WTC11 (cell line): ENCODE data around the gene USP8. TPM values are rescaled to one million over a fixed set of nuclear protein-coding genes. Genes with fewer than 3 reads are reported as not detected.

Experiments
- ATAC-seq: fragments of 200-7000 bp; cut with Tn5 transposase; 2 replicates; pipeline ENCODE4 v1.10.0; 2021; ENCODE audit warnings: mild to moderate bottlenecking, moderate library complexity
- CTCF ChIA-PET: fragments of 300-600 bp; sonication (Branson Sonifier 250); formaldehyde crosslinking; loops from one replicate; lab custom pipeline; 2021; ENCODE audit warnings: antibody characterized with exemption; lab: Charles Lee
- POLR2A ChIA-PET: fragments of 350-600 bp; sonication (Branson Sonifier 250); formaldehyde crosslinking; loops from one replicate; lab custom pipeline; 2021; ENCODE audit warnings: antibody characterized with exemption; lab: Charles Lee
- DNase-seq: peaks from one replicate; pipeline ENCODE4 v3.0.0; 2021; ENCODE audit warnings: low spot score
- H3K27ac Mint-ChIP-seq: 2 replicates; pipeline ENCODE4 v1.8.0; 2021; ENCODE audit warnings: mixed read lengths
- H3K27me3 Mint-ChIP-seq: 2 replicates; pipeline ENCODE4 v1.8.0; 2021; ENCODE audit warnings: low read depth, mild to moderate bottlenecking, moderate library complexity, mixed read lengths
- H3K36me3 Mint-ChIP-seq: 2 replicates; pipeline ENCODE4 v1.8.0; 2021; ENCODE audit warnings: mixed read lengths
- H3K4me1 Mint-ChIP-seq: 2 replicates; pipeline ENCODE4 v1.8.0; 2022; ENCODE audit warnings: mixed read lengths
- H3K4me3 Mint-ChIP-seq: 2 replicates; pipeline ENCODE4 v1.8.0; 2021; ENCODE audit warnings: mild to moderate bottlenecking, moderate library complexity, mixed read lengths
- H3K9me3 Mint-ChIP-seq: 2 replicates; pipeline ENCODE4 v1.8.0; 2021; ENCODE audit warnings: mixed read lengths
- ETV6 ChIP-seq: sonication (generic); formaldehyde crosslinking; IDR thresholded peaks from 2 replicates; pipeline ENCODE4 v1.8.1; 2022; ENCODE audit warnings: mild to moderate bottlenecking, missing genetic modification reagents
- JUN ChIP-seq: sonication (generic); formaldehyde crosslinking; IDR thresholded peaks from 2 replicates; pipeline ENCODE4 v1.8.0; 2023; ENCODE audit warnings: mild to moderate bottlenecking, missing genetic modification reagents
- KAT7 ChIP-seq: sonication (generic); formaldehyde crosslinking; IDR thresholded peaks from 2 replicates; pipeline ENCODE4 v1.8.1; 2023; ENCODE audit warnings: missing genetic modification reagents, mild to moderate bottlenecking, borderline replicate concordance
- MXD4 ChIP-seq: fragments of 250-450 bp; sonication (Bioruptor Pico); IDR thresholded peaks from 2 replicates; pipeline ENCODE4 v1.8.0; 2021; ENCODE audit warnings: mild to moderate bottlenecking, moderate library complexity, borderline replicate concordance
- NFATC4 ChIP-seq: fragments of 250-450 bp; sonication (Bioruptor Pico); IDR thresholded peaks from 2 replicates; pipeline ENCODE4 v1.9.0; 2021; ENCODE audit warnings: mild to moderate bottlenecking
- NFYB ChIP-seq: sonication (generic); formaldehyde crosslinking; conservative IDR thresholded peaks from 2 replicates; pipeline ENCODE4 v1.8.0; 2022; ENCODE audit warnings: low read depth, missing genetic modification reagents
- NR2C2 ChIP-seq: sonication (generic); formaldehyde crosslinking; IDR thresholded peaks from 2 replicates; pipeline ENCODE4 v1.8.0; 2022; ENCODE audit warnings: mild to moderate bottlenecking, missing genetic modification reagents
- PRDM15 ChIP-seq: sonication (generic); formaldehyde crosslinking; IDR thresholded peaks from 2 replicates; pipeline ENCODE4 v1.8.0; 2022; ENCODE audit warnings: missing genetic modification reagents
- PRRX2 ChIP-seq: fragments of 250-450 bp; sonication (Bioruptor Pico); IDR thresholded peaks from 2 replicates; pipeline ENCODE4 v1.8.0; 2021; ENCODE audit warnings: mild to moderate bottlenecking
- TCF7 ChIP-seq: sonication (generic); formaldehyde crosslinking; IDR thresholded peaks from 2 replicates; pipeline ENCODE4 v1.8.0; 2022; ENCODE audit warnings: mild to moderate bottlenecking, low read depth, missing genetic modification reagents, moderate library complexity
- TEAD4 ChIP-seq: sonication (generic); formaldehyde crosslinking; IDR thresholded peaks from 2 replicates; pipeline ENCODE4 v1.8.0; 2022; ENCODE audit warnings: mild to moderate bottlenecking, missing genetic modification reagents
- USF2 ChIP-seq: sonication (generic); formaldehyde crosslinking; IDR thresholded peaks from 2 replicates; pipeline ENCODE4 v1.8.1; 2023; ENCODE audit warnings: mild to moderate bottlenecking, missing genetic modification reagents, moderate library complexity
- ZBTB43 ChIP-seq: sonication (generic); formaldehyde crosslinking; IDR thresholded peaks from 2 replicates; pipeline ENCODE4 v1.8.1; 2023; ENCODE audit warnings: mild to moderate bottlenecking, missing genetic modification reagents
- ZNF138 ChIP-seq: sonication (generic); formaldehyde crosslinking; conservative IDR thresholded peaks from 2 replicates; pipeline ENCODE4 v1.8.1; 2022; ENCODE audit warnings: mild to moderate bottlenecking, moderate library complexity, missing genetic modification reagents
- ZNF281 ChIP-seq: sonication (generic); formaldehyde crosslinking; IDR thresholded peaks from 2 replicates; pipeline ENCODE4 v1.8.0; 2023; ENCODE audit warnings: mild to moderate bottlenecking, missing genetic modification reagents
- ZNF416 ChIP-seq: fragments of 250-450 bp; sonication (Bioruptor Pico); IDR thresholded peaks from 2 replicates; pipeline ENCODE4 v1.9.0; 2021; ENCODE audit warnings: mild to moderate bottlenecking, inconsistent platforms
- ZNF425 ChIP-seq: fragments of 250-450 bp; sonication (Bioruptor Pico); conservative IDR thresholded peaks from 2 replicates; pipeline ENCODE4 v1.9.0; 2021; ENCODE audit warnings: mild to moderate bottlenecking
- total RNA-seq: library from RNA; stranded (reverse); gene quantifications from 3 replicates; pipeline ENCODE4 v1.2.3, GENCODE V29; 2021
- TF ChIP-seq, protein P1 (sequence below): sonication (generic); formaldehyde crosslinking; IDR thresholded peaks from 2 replicates; pipeline ENCODE4 v1.8.1; 2022; ENCODE audit warnings: low read depth, missing genetic modification reagents, borderline replicate concordance
- TF ChIP-seq, protein P2 (sequence below): sonication (generic); formaldehyde crosslinking; IDR thresholded peaks from 2 replicates; pipeline ENCODE4 v1.8.0; 2023; ENCODE audit warnings: missing genetic modification reagents

The USP8 gene
- total RNA-seq, 1 experiment from 2014 or later, result 63.7 TPM

DNA sequence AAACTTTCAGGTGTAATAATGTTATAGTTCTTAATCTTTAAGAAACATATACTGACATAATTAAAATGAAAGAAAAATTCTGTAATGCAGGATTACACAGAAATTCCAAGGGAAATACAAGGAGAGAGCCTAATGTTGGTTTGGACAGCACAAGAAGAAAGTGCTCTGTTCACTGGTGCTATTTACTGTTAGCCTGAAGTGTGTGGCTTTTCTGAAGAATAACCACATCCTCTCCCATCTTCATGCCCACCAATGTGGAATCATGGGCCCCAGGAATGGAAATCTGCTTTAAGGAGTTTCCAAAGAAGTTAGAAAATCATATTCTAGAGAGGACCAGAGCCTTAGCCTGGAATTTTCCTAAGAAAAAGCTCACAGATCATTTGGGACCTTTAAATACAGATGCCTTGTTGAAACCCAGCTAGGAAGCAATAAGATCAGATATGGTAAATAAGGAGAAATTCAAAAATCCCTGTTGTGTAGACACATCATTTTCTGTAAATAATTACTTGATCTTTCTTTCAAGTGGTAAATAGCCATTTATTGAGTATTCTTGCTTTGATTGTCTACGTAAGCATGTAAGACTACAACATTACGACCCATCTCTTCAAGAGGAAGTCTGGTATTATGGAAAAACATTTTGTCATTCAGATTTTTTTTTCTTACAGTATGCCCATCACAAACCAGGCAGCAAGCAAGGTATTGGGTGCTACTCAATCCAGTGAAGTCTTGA lies 132.6 kb downstream of the USP8 start:
- 0 out of 2 replicates have a peak, but pooled peaks cover 3% of the 10 kb centered on the region for H3K9me3 Mint-ChIP-seq
- POLR2A ChIA-PET, result no interaction called here
- no peak overlapping the region for H3K27ac Mint-ChIP-seq
- TF ChIP-seq PRRX2 (no peak), MXD4 (CRISPR knock-in tag) (no peak), PRDM15 (CRISPR knock-in tag) (no peak), TEAD4 (CRISPR knock-in tag) (no peak), NFYB (CRISPR knock-in tag) (no peak), NFATC4 (no peak), USF2 (no peak), ZNF138 (CRISPR knock-in tag) (no peak), TCF7 (CRISPR knock-in tag) (no peak), ETV6 (no peak), ZNF416 (CRISPR knock-in tag) (no peak), KAT7 (CRISPR knock-in tag) (no peak), ZNF425 (CRISPR knock-in tag) (no peak), NR2C2 (CRISPR knock-in tag) (no peak), ZBTB43 (no peak), JUN (no peak), ZNF281 (CRISPR knock-in tag) (no peak)
- TF ChIP-seq, protein P1, sequence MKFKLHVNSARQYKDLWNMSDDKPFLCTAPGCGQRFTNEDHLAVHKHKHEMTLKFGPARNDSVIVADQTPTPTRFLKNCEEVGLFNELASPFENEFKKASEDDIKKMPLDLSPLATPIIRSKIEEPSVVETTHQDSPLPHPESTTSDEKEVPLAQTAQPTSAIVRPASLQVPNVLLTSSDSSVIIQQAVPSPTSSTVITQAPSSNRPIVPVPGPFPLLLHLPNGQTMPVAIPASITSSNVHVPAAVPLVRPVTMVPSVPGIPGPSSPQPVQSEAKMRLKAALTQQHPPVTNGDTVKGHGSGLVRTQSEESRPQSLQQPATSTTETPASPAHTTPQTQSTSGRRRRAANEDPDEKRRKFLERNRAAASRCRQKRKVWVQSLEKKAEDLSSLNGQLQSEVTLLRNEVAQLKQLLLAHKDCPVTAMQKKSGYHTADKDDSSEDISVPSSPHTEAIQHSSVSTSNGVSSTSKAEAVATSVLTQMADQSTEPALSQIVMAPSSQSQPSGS (CRISPR knock-in tag), result no peak
- TF ChIP-seq, protein P2, sequence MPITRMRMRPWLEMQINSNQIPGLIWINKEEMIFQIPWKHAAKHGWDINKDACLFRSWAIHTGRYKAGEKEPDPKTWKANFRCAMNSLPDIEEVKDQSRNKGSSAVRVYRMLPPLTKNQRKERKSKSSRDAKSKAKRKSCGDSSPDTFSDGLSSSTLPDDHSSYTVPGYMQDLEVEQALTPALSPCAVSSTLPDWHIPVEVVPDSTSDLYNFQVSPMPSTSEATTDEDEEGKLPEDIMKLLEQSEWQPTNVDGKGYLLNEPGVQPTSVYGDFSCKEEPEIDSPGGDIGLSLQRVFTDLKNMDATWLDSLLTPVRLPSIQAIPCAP (CRISPR knock-in tag), result no peak
- ATAC-seq (no peak), DNase-seq (no peak)
- H3K4me3 Mint-ChIP-seq, result no peak overlapping the region
- H3K27me3 Mint-ChIP-seq, result no peaks in the 10 kb centered on the region
- peaks cover under 1% of the 10 kb centered on the region for H3K4me1 Mint-ChIP-seq
- CTCF ChIA-PET, result no interaction called here
- peaks cover 6% of the 10 kb centered on the region for H3K36me3 Mint-ChIP-seq
